ENCODE data around the gene DIP2B.

The DIP2B gene

GRCh38 chr12:50615145-50615906 lies 110.5 kb downstream of the DIP2B start:
- no peak for DNase-seq

GRCh38 chr12:50615907-50616296 lies 111.1 kb downstream of the DIP2B start:
- peak; percentile 47 for DNase-seq

GRCh38 chr12:50617657-50618056 lies 112.9 kb downstream of the DIP2B start:
- DNase-seq, result no peak

GRCh38 chr12:50618864-50619609 lies 114.3 kb downstream of the DIP2B start:
- peak; percentile 24 for DNase-seq

- no peak for DNase-seq
Observed at GRCh38 chr12:50619610-50619958, 114.8 kb downstream of the DIP2B start.

- peak; percentile 90 for DNase-seq
Observed at GRCh38 chr12:50620109-50620977, 115.6 kb downstream of the DIP2B start.

GRCh38 chr12:50620978-50621360 lies 116.2 kb downstream of the DIP2B start:
- no peak for DNase-seq

- DNase-seq, result no peak
Observed at GRCh38 chr12:50621399-50622300, 116.9 kb downstream of the DIP2B start.

GRCh38 chr12:50625029-50625925 lies 120.5 kb downstream of the DIP2B start:
- DNase-seq, result peak; percentile 57

- no peak for DNase-seq
Observed at GRCh38 chr12:50626026-50626425, 121.2 kb downstream of the DIP2B start.

GRCh38 chr12:50627491-50627890 lies 122.7 kb downstream of the DIP2B start:
- DNase-seq, result no peak

- DNase-seq, result no peak
Observed at GRCh38 chr12:50628394-50628793, 123.6 kb downstream of the DIP2B start.

- peak; percentile 53 for DNase-seq
Observed at GRCh38 chr12:50633955-50634354, 129.2 kb downstream of the DIP2B start.

- DNase-seq, result no peak
Observed at GRCh38 chr12:50634379-50634778, 129.6 kb downstream of the DIP2B start.

GRCh38 chr12:50635364-50635763 lies 130.6 kb downstream of the DIP2B start:
- no peak for DNase-seq

- DNase-seq, result no peak
Observed at GRCh38 chr12:50635857-50636256, 131.1 kb downstream of the DIP2B start.

- DNase-seq, result no peak
Observed at GRCh38 chr12:50636505-50636904, 131.7 kb downstream of the DIP2B start.

- DNase-seq, result peak; percentile 52
Observed at GRCh38 chr12:50637870-50638481, 133.2 kb downstream of the DIP2B start.

GRCh38 chr12:50638482-50638880 lies 133.7 kb downstream of the DIP2B start:
- no peak for DNase-seq

GRCh38 chr12:50639721-50640120 lies 134.9 kb downstream of the DIP2B start:
- DNase-seq, result no peak
